ENCODE measurements around the gene IFNGR1.

IFNGR1 gene

GRCh38 chr6:137190583-137191094 lies 28.5 kb downstream of the IFNGR1 start:
- H3K4me3 ChIP-seq (ENCODE audit: low read length) = no peak overlapping the region
- no peaks in the 10 kb centered on the region for H3K9me2 ChIP-seq (replicated peaks; ENCODE audit: insufficient read depth, low read length)
- H2AFZ ChIP-seq (ENCODE audit: low read length) = no peak overlapping the region
- TF ChIP-seq CTCF (IDR thresholded peaks at IDR 0.05; ENCODE audit: low read length) (no peak), EZH2 (optimal IDR thresholded peaks at IDR 0.05; ENCODE audit: low read depth, low read length) (no peak), EZH2phosphoT487 (IDR thresholded peaks at IDR 0.05; ENCODE audit: low read length) (no peak)
- H3K4me1 ChIP-seq (ENCODE audit: low read length) = no peaks in the 10 kb centered on the region
- no peak overlapping the region for H3K27ac ChIP-seq (ENCODE audit: low read length)
- no peak overlapping the region for H3K4me2 ChIP-seq (ENCODE audit: low read depth, low read length)
- H4K20me1 ChIP-seq (ENCODE audit: insufficient read depth, low read length) = no peaks in the 10 kb centered on the region
- no peak for DNase-seq
- H3F3A ChIP-seq (ENCODE audit: insufficient read depth, low read length) = no peaks in the 10 kb centered on the region
- H3K79me2 ChIP-seq (ENCODE audit: low read length) = no peaks in the 10 kb centered on the region
- H3K9ac ChIP-seq (ENCODE audit: low read length) = no peak overlapping the region
- H3K36me3 ChIP-seq (replicated peaks; ENCODE audit: insufficient read depth, low read length) = no peaks in the 10 kb centered on the region
- no peaks in the 10 kb centered on the region for H3K9me3 ChIP-seq (replicated peaks; ENCODE audit: insufficient read depth, low read length)
- no peaks in the 10 kb centered on the region for H3K27me3 ChIP-seq (replicated peaks; ENCODE audit: insufficient read depth, low read length)

DNA sequence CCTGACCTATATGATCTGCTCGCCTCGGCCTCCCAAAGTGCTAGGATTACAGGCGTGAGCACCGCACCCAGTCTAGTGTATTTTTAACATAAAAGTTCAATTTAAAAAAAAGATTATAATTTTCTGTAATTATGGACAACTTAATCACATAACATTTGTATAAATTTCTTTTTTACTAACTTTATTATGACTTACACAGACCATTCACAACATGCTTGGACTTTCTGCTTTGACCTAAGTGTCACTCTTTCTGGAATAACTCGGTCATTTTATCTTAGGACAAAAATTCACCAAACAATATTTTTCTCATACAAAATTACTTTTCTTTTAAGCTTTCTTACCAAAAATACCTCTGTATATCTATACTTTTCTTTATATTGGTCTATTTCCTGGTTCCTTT lies 30.3 kb downstream of the IFNGR1 start:
- no peaks in the 10 kb centered on the region for H3K27me3 ChIP-seq (replicated peaks; ENCODE audit: insufficient read depth, low read length)
- no peaks in the 10 kb centered on the region for H3K36me3 ChIP-seq (replicated peaks; ENCODE audit: insufficient read depth, low read length)
- H3K27ac ChIP-seq (ENCODE audit: low read length) = no peak overlapping the region
- no peak overlapping the region for H3K4me2 ChIP-seq (ENCODE audit: low read depth, low read length)
- TF ChIP-seq EZH2phosphoT487 (IDR thresholded peaks at IDR 0.05; ENCODE audit: low read length) (no peak), EZH2 (optimal IDR thresholded peaks at IDR 0.05; ENCODE audit: low read depth, low read length) (no peak), CTCF (IDR thresholded peaks at IDR 0.05; ENCODE audit: low read length) (no peak)
- no peaks in the 10 kb centered on the region for H3K79me2 ChIP-seq (ENCODE audit: low read length)
- no peak overlapping the region for H3K4me3 ChIP-seq (ENCODE audit: low read length)
- no peak overlapping the region for H2AFZ ChIP-seq (ENCODE audit: low read length)
- no peaks in the 10 kb centered on the region for H3K4me1 ChIP-seq (ENCODE audit: low read length)
- H3K9me2 ChIP-seq (replicated peaks; ENCODE audit: insufficient read depth, low read length) = no peaks in the 10 kb centered on the region
- no peaks in the 10 kb centered on the region for H3F3A ChIP-seq (ENCODE audit: insufficient read depth, low read length)
- H3K9ac ChIP-seq (ENCODE audit: low read length) = no peak overlapping the region
- H4K20me1 ChIP-seq (ENCODE audit: insufficient read depth, low read length) = no peaks in the 10 kb centered on the region
- H3K9me3 ChIP-seq (replicated peaks; ENCODE audit: insufficient read depth, low read length) = no peaks in the 10 kb centered on the region
- DNase-seq = no peak

DNA sequence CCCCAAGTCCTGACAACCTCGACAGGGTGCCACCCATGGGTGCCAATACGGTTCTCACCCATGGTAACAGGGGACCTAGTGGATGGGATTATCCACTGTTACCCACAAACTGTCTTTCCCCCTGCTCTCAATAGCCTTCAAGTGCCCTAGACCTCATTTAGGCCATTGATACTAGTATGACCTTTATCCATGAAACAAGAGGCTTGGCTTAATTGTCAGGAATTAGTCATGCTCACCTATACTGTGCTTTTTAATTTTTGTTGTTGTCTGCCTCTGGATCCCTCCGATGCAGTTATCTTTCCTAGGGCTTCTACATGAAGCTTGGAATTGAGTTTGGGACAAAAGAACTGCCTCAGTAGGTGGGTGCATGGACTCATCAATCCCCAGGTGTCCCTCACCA lies 33.9 kb downstream of the IFNGR1 start:
- TF ChIP-seq EZH2phosphoT487 (IDR thresholded peaks at IDR 0.05; ENCODE audit: low read length) (no peak), CTCF (IDR thresholded peaks at IDR 0.05; ENCODE audit: low read length) (no peak), EZH2 (optimal IDR thresholded peaks at IDR 0.05; ENCODE audit: low read depth, low read length) (no peak)

More for the DNA sequence above, 33.9 kb downstream of the IFNGR1 start:
- H4K20me1 ChIP-seq (ENCODE audit: insufficient read depth, low read length) = no peaks in the 10 kb centered on the region
- no peaks in the 10 kb centered on the region for H3K9me2 ChIP-seq (replicated peaks; ENCODE audit: insufficient read depth, low read length)
- no peak overlapping the region for H3K9ac ChIP-seq (ENCODE audit: low read length)
- H3K9me3 ChIP-seq (replicated peaks; ENCODE audit: insufficient read depth, low read length) = no peaks in the 10 kb centered on the region
- H2AFZ ChIP-seq (ENCODE audit: low read length) = no peak overlapping the region
- DNase-seq = no peak
- no peaks in the 10 kb centered on the region for H3K4me1 ChIP-seq (ENCODE audit: low read length)
- no peaks in the 10 kb centered on the region for H3K36me3 ChIP-seq (replicated peaks; ENCODE audit: insufficient read depth, low read length)
- H3K27me3 ChIP-seq (replicated peaks; ENCODE audit: insufficient read depth, low read length) = no peaks in the 10 kb centered on the region
- H3K27ac ChIP-seq (ENCODE audit: low read length) = no peak overlapping the region
- H3K79me2 ChIP-seq (ENCODE audit: low read length) = no peaks in the 10 kb centered on the region
- H3F3A ChIP-seq (ENCODE audit: insufficient read depth, low read length) = no peaks in the 10 kb centered on the region
- H3K4me3 ChIP-seq (ENCODE audit: low read length) = no peak overlapping the region
- no peak overlapping the region for H3K4me2 ChIP-seq (ENCODE audit: low read depth, low read length)
